NCI-H82 (cell line): ENCODE measurements around the gene CEP170.

Experiments used
- DNase-seq: peaks from one replicate; lab custom pipeline; 2025; lab: John Stamatoyannopoulos, UW

Gene CEP170

GRCh38 chr1:243254927-243255790 lies at the start of gene CEP170:
Gene CEP170, minus strand, starts transcription at chr1:243255281. Its CDS starts 30,001 bp downstream, at chr1:243225280.
- DNase-seq = peak; percentile 100

- DNase-seq = no peak
Measured at GRCh38 chr1:243301059-243301458, 46.0 kb upstream of the CEP170 start.

- DNase-seq = no peak
Measured at GRCh38 chr1:243299069-243299468, 44.0 kb upstream of the CEP170 start.

GRCh38 chr1:243294723-243295121 lies 39.6 kb upstream of the CEP170 start:
- no peak for DNase-seq

- no peak for DNase-seq
Measured at GRCh38 chr1:243293941-243294722, 39.1 kb upstream of the CEP170 start.

GRCh38 chr1:243292117-243292516 lies 37.0 kb upstream of the CEP170 start:
- no peak for DNase-seq

GRCh38 chr1:243291292-243291691 lies 36.2 kb upstream of the CEP170 start:
- DNase-seq = no peak

- DNase-seq = no peak
Measured at GRCh38 chr1:243288062-243288461, 33.0 kb upstream of the CEP170 start.

GRCh38 chr1:243287652-243288051 lies 32.6 kb upstream of the CEP170 start:
- no peak for DNase-seq

GRCh38 chr1:243287123-243287460 lies 32.0 kb upstream of the CEP170 start:
- no peak for DNase-seq

- no peak for DNase-seq
Measured at GRCh38 chr1:243286409-243287122, 31.5 kb upstream of the CEP170 start.

GRCh38 chr1:243281672-243282071 lies 26.6 kb upstream of the CEP170 start:
- DNase-seq = no peak

GRCh38 chr1:243280571-243281129 lies 25.6 kb upstream of the CEP170 start:
- no peak for DNase-seq

GRCh38 chr1:243275316-243275715 lies 20.2 kb upstream of the CEP170 start:
- DNase-seq = no peak

- DNase-seq = no peak
Measured at GRCh38 chr1:243273945-243274344, 18.9 kb upstream of the CEP170 start.

GRCh38 chr1:243273506-243273905 lies 18.4 kb upstream of the CEP170 start:
- no peak for DNase-seq

GRCh38 chr1:243272401-243272800 lies 17.3 kb upstream of the CEP170 start:
- no peak for DNase-seq

GRCh38 chr1:243271996-243272395 lies 16.9 kb upstream of the CEP170 start:
- no peak for DNase-seq

GRCh38 chr1:243270097-243270864 lies 15.2 kb upstream of the CEP170 start:
- DNase-seq = no peak

GRCh38 chr1:243269461-243269801 lies 14.3 kb upstream of the CEP170 start:
- DNase-seq = peak; percentile 34

GRCh38 chr1:243268751-243269460 lies 13.8 kb upstream of the CEP170 start:
- no peak for DNase-seq
